Activated CD4-positive, alpha-beta T cell treated with anti-CD3 and anti-CD28 coated beads, Interleukin-2, Interleukin-4, amounts not matched to agents 100 ng/mL and 50 ng/mL, durations not matched to agents 16 hours and 8 hours (primary cell): ENCODE data around the gene DEAF1.

Source experiments
- DNase-seq: peaks from one replicate; pipeline ENCODE4 v3.0.0-alpha.2; 2020; ENCODE audit warnings: low spot score

Gene DEAF1

GRCh38 chr11:624705-625635 is 70.1 kb downstream of the DEAF1 start, which contains the start of gene CDHR5:
TSS of gene CDHR5 (minus strand) at chr11:624955. CDS start at chr11:624902, 53 bp downstream.
- no peak for DNase-seq

- DNase-seq, result no peak
Observed at GRCh38 chr11:623999-624704, 70.9 kb downstream of the DEAF1 start.

GRCh38 chr11:623349-623869 is 71.6 kb downstream of the DEAF1 start:
- DNase-seq, result no peak

- DNase-seq, result no peak
Observed at GRCh38 chr11:621838-622237, 73.2 kb downstream of the DEAF1 start.

GRCh38 chr11:620935-621814 is 73.8 kb downstream of the DEAF1 start:
- no peak for DNase-seq

- DNase-seq, result no peak
Observed at GRCh38 chr11:620201-620600, 74.8 kb downstream of the DEAF1 start.

GRCh38 chr11:619628-620050 is 75.4 kb downstream of the DEAF1 start:
- DNase-seq, result no peak

GRCh38 chr11:618856-619627 is 76.0 kb downstream of the DEAF1 start:
- no peak for DNase-seq

GRCh38 chr11:617912-618682 is 76.9 kb downstream of the DEAF1 start:
- no peak for DNase-seq

- no peak for DNase-seq
Observed at GRCh38 chr11:617199-617911, 77.7 kb downstream of the DEAF1 start.

GRCh38 chr11:616320-617198 is 78.5 kb downstream of the DEAF1 start:
- DNase-seq, result no peak

- DNase-seq, result peak; percentile 89
Observed at GRCh38 chr11:615504-616319, 79.3 kb downstream of the DEAF1 start, which contains the start of gene IRF7. TSS of gene IRF7 (minus strand) at chr11:615950. CDS start at chr11:615364, 586 bp downstream.

- no peak for DNase-seq
Observed at GRCh38 chr11:614623-615503, 80.2 kb downstream of the DEAF1 start.

- DNase-seq, result no peak
Observed at GRCh38 chr11:614021-614622, 80.9 kb downstream of the DEAF1 start.

- peak; percentile 80 for DNase-seq
Observed at GRCh38 chr11:613369-613968, 81.6 kb downstream of the DEAF1 start.

GRCh38 chr11:612961-613300 is 82.1 kb downstream of the DEAF1 start:
- no peak for DNase-seq
